Activated CD4-positive, alpha-beta T cell treated with anti-CD3 and anti-CD28 coated beads, Interleukin-2, amount 10 ng/mL, durations not matched to agents 7 days and 5 days (primary cell): ENCODE measurements around the gene MYH9. TPM values are rescaled to one million over a fixed set of nuclear protein-coding genes. Genes with fewer than 3 reads are reported as not detected.
"Not testable (repeated sequence)": the region's sequence is repeated elsewhere in the genome, so short reads cannot be mapped to it uniquely, and the experiment has no call there.

Source experiments
- CTCF ChIA-PET: fragments of 350-600 bp; sonication (Branson Sonifier 250); formaldehyde crosslinking; loops from one replicate; lab custom pipeline; 2021; ENCODE audit warnings: antibody characterized with exemption; lab: Charles Lee
- POLR2A ChIA-PET: fragments of 350-600 bp; sonication (Branson Sonifier 250); formaldehyde crosslinking; loops from one replicate; lab custom pipeline; 2021; ENCODE audit warnings: antibody characterized with exemption; lab: Charles Lee
- DNase-seq: peaks from one replicate; pipeline ENCODE4 v3.0.0-alpha.2; 2020
- H3K27ac Mint-ChIP-seq: one replicate; pipeline ENCODE4 v1.8.0; 2021; ENCODE audit warnings: mild to moderate bottlenecking, moderate library complexity, mixed read lengths
- H3K27me3 Mint-ChIP-seq: one replicate; pipeline ENCODE4 v1.8.0; 2021; ENCODE audit warnings: mixed read lengths
- H3K36me3 Mint-ChIP-seq: one replicate; pipeline ENCODE4 v1.8.0; 2021; ENCODE audit warnings: low read depth, mixed read lengths
- H3K4me1 Mint-ChIP-seq: one replicate; pipeline ENCODE4 v1.8.0; 2021; ENCODE audit warnings: mixed read lengths
- H3K4me3 Mint-ChIP-seq: one replicate; pipeline ENCODE4 v1.8.0; 2021; ENCODE audit warnings: mild to moderate bottlenecking, moderate library complexity, mixed read lengths
- H3K9me3 Mint-ChIP-seq: one replicate; pipeline ENCODE4 v1.8.0; 2021; ENCODE audit warnings: mixed read lengths
- total RNA-seq, 2 experiments: library from RNA; stranded (reverse); gene quantifications; one replicate each; pipeline ENCODE4 v1.2.3, GENCODE V29; 2021

MYH9 gene
- total RNA-seq, 2 experiments from 2014 or later, result 881 to 1,009 TPM

GRCh38 chr22:36271951-36272350, 115.8 kb downstream of the MYH9 start:
- DNase-seq, H3K27me3 Mint-ChIP-seq, H3K9me3 Mint-ChIP-seq, H3K4me3 Mint-ChIP-seq, H3K27ac Mint-ChIP-seq, POLR2A ChIA-PET, H3K36me3 Mint-ChIP-seq: not testable (repeated sequence)
- CTCF ChIA-PET, result interaction anchor here (1.1 to 2.7 kb wide), 2 partner anchors 14 to 19 kb away, joined by 3 to 8 read pairs; partner anchors contain the start of gene APOL1
- H3K4me1 Mint-ChIP-seq, result peaks cover 17% of the 10 kb centered on the region

GRCh38 chr22:36271231-36271630, 116.5 kb downstream of the MYH9 start:
- POLR2A ChIA-PET, H3K4me3 Mint-ChIP-seq, H3K27ac Mint-ChIP-seq, H3K9me3 Mint-ChIP-seq, H3K27me3 Mint-ChIP-seq, DNase-seq: not testable (repeated sequence)
- peaks cover 14% of the 10 kb centered on the region for H3K36me3 Mint-ChIP-seq
- CTCF ChIA-PET, result interaction anchor here (2.7 kb wide), 1 partner anchor 15 kb away, joined by 8 read pairs; no protein-coding TSS in a partner anchor
- peaks cover 11% of the 10 kb centered on the region for H3K4me1 Mint-ChIP-seq

GRCh38 chr22:36267896-36268485, 119.8 kb downstream of the MYH9 start:
- Mint-ChIP-seq H3K4me3 (no peak overlapping the region), H3K4me1 (peaks cover 2% of the 10 kb centered on the region), H3K27ac (no peak overlapping the region), H3K9me3 (no peaks in the 10 kb centered on the region), H3K27me3 (no peaks in the 10 kb centered on the region), H3K36me3 (peaks cover 36% of the 10 kb centered on the region)
- ChIA-PET CTCF (interaction anchor here (0.7 to 1.2 kb wide), 3 partner anchors 9 to 17 kb away, joined by 3 read pairs; no protein-coding TSS in a partner anchor), POLR2A (no interaction called here)
- no peak for DNase-seq

- Mint-ChIP-seq H3K36me3 (peaks cover 42% of the 10 kb centered on the region), H3K4me3 (no peak overlapping the region), H3K27me3 (no peaks in the 10 kb centered on the region), H3K4me1 (peaks cover 2% of the 10 kb centered on the region), H3K9me3 (no peaks in the 10 kb centered on the region), H3K27ac (no peak overlapping the region)
- CTCF ChIA-PET, result interaction anchor here (1.0 to 1.2 kb wide), 2 partner anchors 10 to 17 kb away, joined by 3 read pairs; no protein-coding TSS in a partner anchor
- DNase-seq, result no peak
- POLR2A ChIA-PET, result no interaction called here
Observed at GRCh38 chr22:36267058-36267457, 120.7 kb downstream of the MYH9 start.

GRCh38 chr22:36263886-36264664, 123.7 kb downstream of the MYH9 start:
- ChIA-PET POLR2A (interaction anchor here (0.7 kb wide), 1 partner anchor 28 kb away, joined by 3 read pairs; no protein-coding TSS in a partner anchor), CTCF (interaction anchor here (0.7 to 2.2 kb wide), 3 partner anchors 10 to 78 kb away, joined by 3 to 10 read pairs (median 4); partner anchors contain the start of gene APOL2)
- not testable (repeated sequence) for H3K27me3 Mint-ChIP-seq, H3K27ac Mint-ChIP-seq, H3K4me3 Mint-ChIP-seq, DNase-seq, H3K9me3 Mint-ChIP-seq
- Mint-ChIP-seq H3K4me1 (peaks cover 15% of the 10 kb centered on the region), H3K36me3 (peaks cover 63% of the 10 kb centered on the region)

- CTCF ChIA-PET, H3K4me3 Mint-ChIP-seq, POLR2A ChIA-PET, H3K9me3 Mint-ChIP-seq, DNase-seq, H3K27me3 Mint-ChIP-seq: not testable (repeated sequence)
- H3K27ac Mint-ChIP-seq, result peak overlapping the region; percentile 44
- H3K36me3 Mint-ChIP-seq, result peaks cover 69% of the 10 kb centered on the region
- H3K4me1 Mint-ChIP-seq, result peaks cover 23% of the 10 kb centered on the region
Observed at GRCh38 chr22:36263216-36263673, 124.5 kb downstream of the MYH9 start.

- CTCF ChIA-PET, H3K9me3 Mint-ChIP-seq, H3K4me3 Mint-ChIP-seq, H3K27ac Mint-ChIP-seq, POLR2A ChIA-PET, H3K27me3 Mint-ChIP-seq, DNase-seq: not testable (repeated sequence)
- H3K36me3 Mint-ChIP-seq, result peaks cover 73% of the 10 kb centered on the region
- peaks cover 31% of the 10 kb centered on the region for H3K4me1 Mint-ChIP-seq
Observed at GRCh38 chr22:36262307-36262706, 125.5 kb downstream of the MYH9 start.

GRCh38 chr22:36261675-36262074, 126.1 kb downstream of the MYH9 start:
- H3K9me3 Mint-ChIP-seq, H3K27me3 Mint-ChIP-seq, CTCF ChIA-PET, H3K4me3 Mint-ChIP-seq, POLR2A ChIA-PET, H3K27ac Mint-ChIP-seq, DNase-seq: not testable (repeated sequence)
- Mint-ChIP-seq H3K36me3 (peaks cover 69% of the 10 kb centered on the region), H3K4me1 (peaks cover 37% of the 10 kb centered on the region)

- ChIA-PET CTCF (interaction anchor here (0.7 to 1.6 kb wide), 5 partner anchors 18 to 194 kb away, joined by 3 to 6 read pairs (median 3); partner anchors contain the start of gene APOL2), POLR2A (no interaction called here)
- no peak for DNase-seq
- Mint-ChIP-seq H3K27ac (peak overlapping the region; percentile 90), H3K4me3 (no peak overlapping the region), H3K27me3 (no peaks in the 10 kb centered on the region), H3K9me3 (no peaks in the 10 kb centered on the region), H3K4me1 (peaks cover 54% of the 10 kb centered on the region), H3K36me3 (peaks cover 68% of the 10 kb centered on the region)
Observed at GRCh38 chr22:36259615-36260300, 128.0 kb downstream of the MYH9 start.

- peak; percentile 43 for DNase-seq
- peaks cover 59% of the 10 kb centered on the region for H3K4me1 Mint-ChIP-seq
- H3K9me3 Mint-ChIP-seq, result no peaks in the 10 kb centered on the region
- H3K27me3 Mint-ChIP-seq, result no peaks in the 10 kb centered on the region
- peak overlapping the region; percentile 90 for H3K27ac Mint-ChIP-seq
- H3K4me3 Mint-ChIP-seq, result peak overlapping the region; percentile 52
- POLR2A ChIA-PET, result interaction anchor here (0.6 kb wide), 1 partner anchor 100 kb away, joined by 4 read pairs; no protein-coding TSS in a partner anchor
- CTCF ChIA-PET, result interaction anchor here (0.7 to 1.6 kb wide), 4 partner anchors 19 to 81 kb away, joined by 3 to 6 read pairs (median 3); partner anchors contain the start of gene APOL2
- peaks cover 67% of the 10 kb centered on the region for H3K36me3 Mint-ChIP-seq
Observed at GRCh38 chr22:36258701-36259614, 128.8 kb downstream of the MYH9 start.

GRCh38 chr22:36257948-36258670, 129.7 kb downstream of the MYH9 start:
- no peaks in the 10 kb centered on the region for H3K9me3 Mint-ChIP-seq
- no peaks in the 10 kb centered on the region for H3K27me3 Mint-ChIP-seq
- H3K27ac Mint-ChIP-seq, result peak overlapping the region; percentile 90
- peak overlapping the region; percentile 52 for H3K4me3 Mint-ChIP-seq
- H3K36me3 Mint-ChIP-seq, result peaks cover 61% of the 10 kb centered on the region
- POLR2A ChIA-PET, result no interaction called here
- no peak for DNase-seq
- CTCF ChIA-PET, result interaction anchor here (1.5 to 1.6 kb wide), 2 partner anchors 18 to 19 kb away, joined by 5 to 6 read pairs; partner anchors contain the start of gene APOL2
- peaks cover 62% of the 10 kb centered on the region for H3K4me1 Mint-ChIP-seq
